Progenitor cell of endocrine pancreas (in vitro differentiated cells): ENCODE measurements around the gene ITIH4. TPM values are rescaled to one million over a fixed set of nuclear protein-coding genes. Genes with fewer than 3 reads are reported as not detected.

ENCODE experiments used
- DNase-seq: peaks from one replicate; pipeline ENCODE4 v3.0.0; 2021; ENCODE audit warnings: low spot score; ENCODE audit not compliant: unreplicated experiment
- H3K27ac Mint-ChIP-seq: 2 replicates; pipeline ENCODE4 v1.8.0; 2021; ENCODE audit warnings: mild to moderate bottlenecking, moderate library complexity, mixed read lengths
- H3K27me3 Mint-ChIP-seq: 2 replicates; pipeline ENCODE4 v1.8.0; 2021; ENCODE audit warnings: mixed read lengths
- H3K36me3 Mint-ChIP-seq: 2 replicates; pipeline ENCODE4 v1.8.0; 2022; ENCODE audit warnings: mixed read lengths; ENCODE audit not compliant: insufficient read depth
- H3K4me1 Mint-ChIP-seq: 2 replicates; pipeline ENCODE4 v1.8.0; 2021; ENCODE audit warnings: low read depth, mixed read lengths
- H3K4me3 Mint-ChIP-seq: 2 replicates; pipeline ENCODE4 v1.8.0; 2021; ENCODE audit warnings: low read depth, mild to moderate bottlenecking, moderate library complexity, mixed read lengths
- H3K9me3 Mint-ChIP-seq: 2 replicates; pipeline ENCODE4 v1.8.0; 2021; ENCODE audit warnings: low read depth, mixed read lengths
- total RNA-seq: library from RNA; stranded (reverse); gene quantifications from 2 replicates; pipeline ENCODE4 v1.2.1, GENCODE V29; 2021
- TF ChIP-seq, protein P1 (sequence below): fragments of 200-600 bp; sonication (generic); IDR thresholded peaks from one replicate; pipeline ENCODE4 v1.5.0; 2021; ENCODE audit warnings: antibody characterized with exemption, mild to moderate bottlenecking; ENCODE audit not compliant: unreplicated experiment

Gene ITIH4
- total RNA-seq, 1 donor from 2014 or later = 9.7 TPM

DNA sequence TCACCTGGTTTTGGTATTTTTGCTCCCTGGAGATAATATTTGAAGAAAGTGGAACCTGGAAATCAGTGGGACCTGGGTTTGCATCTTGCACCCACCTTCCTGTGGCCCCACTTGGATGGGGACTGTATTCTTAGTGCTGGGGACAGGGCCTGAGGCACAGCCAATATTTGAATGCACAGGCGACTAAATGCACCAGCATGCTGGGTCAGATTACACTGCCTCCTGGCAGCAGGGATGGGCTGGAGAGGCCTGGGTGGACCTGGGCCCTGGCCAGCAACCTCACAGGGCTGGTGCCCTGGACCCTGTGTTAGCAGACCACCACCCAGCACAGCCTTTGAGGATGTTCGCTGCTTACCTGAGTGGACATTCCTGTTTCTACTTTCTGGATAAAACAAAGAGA is 10.5 kb downstream of the ITIH4 start:
- DNase-seq = no peak
- Mint-ChIP-seq H3K27ac (peak overlapping the region; percentile 62), H3K27me3 (no peaks in the 10 kb centered on the region), H3K4me1 (peaks cover 8% of the 10 kb centered on the region), H3K4me3 (no peak overlapping the region), H3K9me3 (no peaks in the 10 kb centered on the region), H3K36me3 (no peaks in the 10 kb centered on the region)
- TF ChIP-seq, protein P1, sequence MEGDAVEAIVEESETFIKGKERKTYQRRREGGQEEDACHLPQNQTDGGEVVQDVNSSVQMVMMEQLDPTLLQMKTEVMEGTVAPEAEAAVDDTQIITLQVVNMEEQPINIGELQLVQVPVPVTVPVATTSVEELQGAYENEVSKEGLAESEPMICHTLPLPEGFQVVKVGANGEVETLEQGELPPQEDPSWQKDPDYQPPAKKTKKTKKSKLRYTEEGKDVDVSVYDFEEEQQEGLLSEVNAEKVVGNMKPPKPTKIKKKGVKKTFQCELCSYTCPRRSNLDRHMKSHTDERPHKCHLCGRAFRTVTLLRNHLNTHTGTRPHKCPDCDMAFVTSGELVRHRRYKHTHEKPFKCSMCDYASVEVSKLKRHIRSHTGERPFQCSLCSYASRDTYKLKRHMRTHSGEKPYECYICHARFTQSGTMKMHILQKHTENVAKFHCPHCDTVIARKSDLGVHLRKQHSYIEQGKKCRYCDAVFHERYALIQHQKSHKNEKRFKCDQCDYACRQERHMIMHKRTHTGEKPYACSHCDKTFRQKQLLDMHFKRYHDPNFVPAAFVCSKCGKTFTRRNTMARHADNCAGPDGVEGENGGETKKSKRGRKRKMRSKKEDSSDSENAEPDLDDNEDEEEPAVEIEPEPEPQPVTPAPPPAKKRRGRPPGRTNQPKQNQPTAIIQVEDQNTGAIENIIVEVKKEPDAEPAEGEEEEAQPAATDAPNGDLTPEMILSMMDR = no peak

DNA sequence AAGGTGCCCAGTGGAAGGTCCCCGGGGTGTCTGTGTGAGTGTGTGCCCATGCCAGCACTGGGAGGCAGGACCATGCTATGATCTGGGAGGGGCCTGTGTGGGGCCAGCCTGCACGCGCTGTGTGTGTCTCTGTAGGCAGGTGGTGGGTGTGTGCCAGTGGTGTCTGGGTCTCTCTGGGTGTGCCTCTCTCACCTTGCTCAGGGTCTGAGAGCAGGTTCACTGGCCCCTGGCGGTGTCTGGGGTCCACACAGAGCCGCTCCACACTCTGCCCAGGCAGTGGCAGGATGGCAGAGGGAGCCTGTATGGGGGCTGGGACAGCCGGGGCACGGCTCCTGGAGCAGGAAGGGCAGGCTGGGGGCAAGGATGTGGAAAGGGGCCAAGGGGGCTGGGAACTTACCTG is 12.6 kb downstream of the ITIH4 start:
- Mint-ChIP-seq H3K27ac (no peak overlapping the region), H3K36me3 (no peaks in the 10 kb centered on the region), H3K4me3 (no peak overlapping the region), H3K27me3 (no peaks in the 10 kb centered on the region), H3K9me3 (no peaks in the 10 kb centered on the region), H3K4me1 (peaks cover 8% of the 10 kb centered on the region)
- TF ChIP-seq, protein P1 = no peak
- no peak for DNase-seq

DNA sequence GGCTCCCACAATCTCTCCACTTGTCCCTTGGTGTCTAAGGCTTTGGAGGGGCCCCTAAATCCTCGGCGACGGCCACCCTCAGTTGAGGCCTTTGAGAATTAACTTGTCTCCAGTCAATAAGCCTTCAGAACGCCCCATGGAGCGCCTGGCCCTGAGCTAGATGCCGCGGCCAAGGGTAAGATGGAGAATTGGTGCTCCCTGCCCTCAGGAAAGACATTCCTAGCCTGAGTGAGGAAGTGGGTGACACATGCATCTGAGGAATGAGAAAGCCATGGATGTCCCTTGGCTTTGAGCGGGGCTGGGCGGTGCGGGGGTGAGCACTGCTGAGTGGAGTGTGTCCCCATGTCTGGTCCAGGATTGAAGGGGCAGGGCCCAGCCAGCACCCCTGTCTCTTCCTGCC is 13.3 kb downstream of the ITIH4 start:
- H3K27ac Mint-ChIP-seq = no peak overlapping the region
- no peaks in the 10 kb centered on the region for H3K36me3 Mint-ChIP-seq
- peaks cover 6% of the 10 kb centered on the region for H3K4me1 Mint-ChIP-seq
- no peaks in the 10 kb centered on the region for H3K9me3 Mint-ChIP-seq
- no peaks in the 10 kb centered on the region for H3K27me3 Mint-ChIP-seq
- no peak for DNase-seq
- TF ChIP-seq, protein P1 = no peak
- no peak overlapping the region for H3K4me3 Mint-ChIP-seq

DNA sequence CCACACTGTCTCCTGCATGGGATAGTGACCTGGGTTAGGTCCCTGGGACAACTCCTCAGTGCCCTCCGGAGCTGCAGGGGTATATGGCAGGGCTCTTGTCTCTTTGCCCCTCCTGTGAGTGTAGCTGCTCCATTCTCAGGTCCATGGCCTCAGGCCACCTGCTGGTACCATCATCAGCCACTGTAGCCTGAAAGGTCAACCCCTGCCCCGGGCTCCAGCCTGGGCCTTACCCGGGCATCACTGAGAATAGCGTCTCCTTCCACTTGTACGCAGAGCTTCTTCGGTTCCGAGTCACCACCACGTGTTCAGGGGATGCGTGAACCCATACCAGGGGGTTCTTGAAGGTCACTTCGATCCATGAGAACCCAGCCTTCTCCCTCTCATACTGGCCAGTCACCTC is 13.8 kb downstream of the ITIH4 start:
- no peaks in the 10 kb centered on the region for H3K36me3 Mint-ChIP-seq
- H3K4me1 Mint-ChIP-seq = peaks cover 6% of the 10 kb centered on the region
- H3K27ac Mint-ChIP-seq = no peak overlapping the region
- no peak overlapping the region for H3K4me3 Mint-ChIP-seq
- TF ChIP-seq, protein P1 = no peak
- no peaks in the 10 kb centered on the region for H3K27me3 Mint-ChIP-seq
- H3K9me3 Mint-ChIP-seq = no peaks in the 10 kb centered on the region
- no peak for DNase-seq

DNA sequence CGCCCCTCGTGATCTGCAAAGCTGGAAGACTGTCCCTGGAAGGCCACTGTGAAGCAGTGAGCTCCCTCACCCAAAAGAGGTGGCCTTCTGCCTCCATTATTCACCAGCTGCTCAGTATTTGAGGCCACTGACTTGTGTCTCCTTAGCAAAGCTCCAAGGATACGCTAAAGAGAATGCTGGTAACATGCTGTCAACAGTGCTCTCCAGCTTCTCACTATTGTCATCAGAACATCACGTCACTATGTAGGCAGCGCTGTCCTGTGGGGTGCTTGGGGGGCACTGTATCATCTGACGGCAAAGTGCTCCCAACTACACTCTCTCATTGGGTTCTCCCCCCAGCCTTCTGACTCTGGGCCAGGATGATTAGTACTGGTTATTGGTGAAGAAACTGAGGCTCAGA is 14.3 kb downstream of the ITIH4 start:
- TF ChIP-seq, protein P1 = no peak
- no peaks in the 10 kb centered on the region for H3K9me3 Mint-ChIP-seq
- no peaks in the 10 kb centered on the region for H3K36me3 Mint-ChIP-seq
- no peak overlapping the region for H3K27ac Mint-ChIP-seq
- no peak for DNase-seq
- H3K4me3 Mint-ChIP-seq = no peak overlapping the region
- no peaks in the 10 kb centered on the region for H3K27me3 Mint-ChIP-seq
- peaks cover 6% of the 10 kb centered on the region for H3K4me1 Mint-ChIP-seq

DNA sequence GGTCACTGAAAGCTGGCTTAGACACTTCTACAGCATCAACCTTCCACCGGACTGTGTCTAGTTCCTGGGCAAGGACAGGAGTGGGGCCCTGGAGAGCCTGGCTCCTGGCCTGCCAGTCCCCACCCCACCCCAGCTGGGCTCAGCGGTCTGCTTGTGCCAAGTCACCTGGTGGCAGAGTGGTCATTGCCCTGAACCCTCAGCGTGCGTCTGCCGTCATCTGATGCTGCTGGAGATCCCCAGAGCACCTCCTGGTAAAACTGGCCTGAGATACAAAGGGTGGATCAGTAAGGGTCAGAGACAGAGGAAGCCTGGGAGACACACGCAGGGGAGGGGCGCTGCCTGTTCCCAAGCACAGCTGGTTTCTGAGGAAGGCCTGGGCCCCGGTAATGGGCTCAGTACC is 16.7 kb downstream of the ITIH4 start:
- H3K4me3 Mint-ChIP-seq = no peak overlapping the region
- no peaks in the 10 kb centered on the region for H3K4me1 Mint-ChIP-seq
- peaks cover 3% of the 10 kb centered on the region for H3K27me3 Mint-ChIP-seq
- no peak overlapping the region for H3K27ac Mint-ChIP-seq
- H3K36me3 Mint-ChIP-seq = no peaks in the 10 kb centered on the region
- TF ChIP-seq, protein P1 = no peak
- no peak for DNase-seq
- no peaks in the 10 kb centered on the region for H3K9me3 Mint-ChIP-seq
